NCI-H82 treated with DMSO at 0.1 percent for 48 hours (cell line): ENCODE measurements around the gene DDC.

ENCODE experiments used
- DNase-seq: peaks from one replicate; lab custom pipeline; 2025; ENCODE audit not compliant: unreplicated experiment; lab: John Stamatoyannopoulos, UW

Gene DDC, protein sequence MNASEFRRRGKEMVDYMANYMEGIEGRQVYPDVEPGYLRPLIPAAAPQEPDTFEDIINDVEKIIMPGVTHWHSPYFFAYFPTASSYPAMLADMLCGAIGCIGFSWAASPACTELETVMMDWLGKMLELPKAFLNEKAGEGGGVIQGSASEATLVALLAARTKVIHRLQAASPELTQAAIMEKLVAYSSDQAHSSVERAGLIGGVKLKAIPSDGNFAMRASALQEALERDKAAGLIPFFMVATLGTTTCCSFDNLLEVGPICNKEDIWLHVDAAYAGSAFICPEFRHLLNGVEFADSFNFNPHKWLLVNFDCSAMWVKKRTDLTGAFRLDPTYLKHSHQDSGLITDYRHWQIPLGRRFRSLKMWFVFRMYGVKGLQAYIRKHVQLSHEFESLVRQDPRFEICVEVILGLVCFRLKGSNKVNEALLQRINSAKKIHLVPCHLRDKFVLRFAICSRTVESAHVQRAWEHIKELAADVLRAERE

GRCh38 chr7:50564640-50565558, at the start of gene DDC:
Gene DDC (minus strand): TSS chr7:50565405. CDS start chr7:50544085, 21,320 bp downstream.
- DNase-seq: no peak

GRCh38 chr7:50613473-50613872, 48.3 kb upstream of the DDC start:
- no peak for DNase-seq

DNA sequence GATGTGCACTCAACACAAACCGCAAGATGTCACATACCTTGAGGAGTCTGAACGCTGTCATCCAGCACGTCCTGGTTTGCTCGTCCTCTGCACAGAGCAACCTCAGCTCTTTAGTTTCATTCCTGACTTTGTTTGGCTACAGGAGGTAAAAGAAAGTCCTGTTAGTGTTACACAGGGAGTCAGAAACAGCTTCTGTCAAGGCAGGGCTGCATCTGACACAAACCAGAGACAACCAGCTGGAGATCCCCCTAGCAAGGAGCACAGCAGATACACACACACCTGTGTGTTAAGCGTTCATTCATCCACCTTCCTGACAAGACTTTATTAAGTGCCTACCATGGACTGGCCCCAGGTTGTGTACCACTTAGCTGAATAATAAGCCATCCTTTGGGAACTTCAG, 47.5 kb upstream of the DDC start:
- no peak for DNase-seq

GRCh38 chr7:50610521-50611277, 45.5 kb upstream of the DDC start:
- no peak for DNase-seq

DNA sequence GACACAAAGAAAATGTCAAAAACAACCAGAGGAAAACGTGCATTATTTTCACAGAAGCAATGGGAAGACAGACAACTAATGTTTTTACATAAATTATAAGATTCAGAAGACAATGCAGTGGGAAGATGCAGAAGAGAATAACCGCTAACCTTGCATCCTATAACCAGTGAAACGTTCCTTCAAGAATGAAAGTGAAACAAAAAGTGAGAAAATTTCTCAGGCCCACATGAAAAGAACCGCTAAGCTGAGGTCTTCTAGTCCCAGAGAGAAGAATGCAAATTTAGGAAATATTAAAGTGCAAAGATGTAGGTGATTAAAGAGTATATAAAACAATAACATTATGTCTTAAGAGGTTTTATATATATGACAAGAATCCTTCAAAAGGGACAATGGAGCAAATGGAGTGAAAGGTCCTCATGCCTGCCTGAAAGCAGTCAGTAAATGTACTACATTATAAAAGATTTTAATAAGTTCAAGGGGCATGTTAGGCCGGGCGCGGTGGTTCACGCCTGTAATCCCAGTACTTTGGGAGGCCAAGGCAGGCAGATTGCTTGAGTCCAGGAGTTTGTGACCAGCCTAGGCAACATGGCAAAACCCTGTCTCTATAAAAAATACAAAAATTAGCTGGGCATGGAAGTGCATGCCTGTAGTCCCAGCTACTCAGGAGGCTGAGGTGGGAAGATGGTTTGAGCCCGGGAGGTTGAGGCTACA, 43.1 kb upstream of the DDC start:
- no peak for DNase-seq

- peak; percentile 60 for DNase-seq
These were observed 42.4 kb upstream of the DDC start for GRCh38 chr7:50607524-50608125.

GRCh38 chr7:50605059-50605458, 39.9 kb upstream of the DDC start:
- DNase-seq: no peak

GRCh38 chr7:50603287-50603686, 38.1 kb upstream of the DDC start:
- no peak for DNase-seq

GRCh38 chr7:50599385-50599784, 34.2 kb upstream of the DDC start:
- peak; percentile 77 for DNase-seq

DNA sequence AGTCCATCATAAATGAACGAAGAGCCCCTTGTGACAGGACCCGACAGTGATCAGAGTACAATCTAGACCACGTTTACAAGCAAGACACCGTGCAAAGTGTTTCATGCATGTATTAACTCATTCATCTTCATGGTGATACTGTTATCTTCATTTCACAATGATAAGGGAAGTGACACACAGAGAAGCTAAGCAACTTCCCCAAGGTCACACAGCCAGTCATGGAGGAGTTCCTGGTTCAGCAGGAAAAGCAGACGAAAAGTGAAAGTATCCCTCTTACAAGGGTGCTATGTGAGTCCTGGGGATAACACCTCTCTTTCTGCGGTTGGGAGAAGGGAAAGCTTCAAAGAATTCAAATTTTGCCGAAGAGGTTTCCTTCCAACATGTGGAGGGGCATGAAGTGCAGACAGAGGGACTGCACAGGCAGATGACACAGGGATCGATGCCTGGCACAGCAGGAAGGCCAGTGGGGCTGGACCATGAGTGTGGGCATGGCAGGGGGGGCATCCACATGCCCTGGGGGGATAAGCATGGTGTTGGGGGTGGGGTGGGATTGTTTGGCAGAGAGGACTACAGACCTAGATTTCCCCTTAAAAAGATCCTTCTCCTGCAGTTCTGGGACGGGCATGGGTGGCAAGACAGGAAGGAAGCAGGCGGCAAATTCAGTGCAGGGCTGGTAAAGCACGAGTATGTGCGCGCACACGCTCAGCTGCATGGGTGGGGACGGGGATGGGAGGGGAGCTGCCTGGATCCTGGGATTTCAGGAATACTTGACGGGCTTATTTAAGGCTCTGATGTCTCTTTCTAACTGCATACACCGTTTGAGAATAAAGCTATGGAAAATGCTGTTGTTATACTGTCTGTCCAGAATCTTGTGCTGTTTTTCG, 33.5 kb upstream of the DDC start:
- DNase-seq: no peak

DNA sequence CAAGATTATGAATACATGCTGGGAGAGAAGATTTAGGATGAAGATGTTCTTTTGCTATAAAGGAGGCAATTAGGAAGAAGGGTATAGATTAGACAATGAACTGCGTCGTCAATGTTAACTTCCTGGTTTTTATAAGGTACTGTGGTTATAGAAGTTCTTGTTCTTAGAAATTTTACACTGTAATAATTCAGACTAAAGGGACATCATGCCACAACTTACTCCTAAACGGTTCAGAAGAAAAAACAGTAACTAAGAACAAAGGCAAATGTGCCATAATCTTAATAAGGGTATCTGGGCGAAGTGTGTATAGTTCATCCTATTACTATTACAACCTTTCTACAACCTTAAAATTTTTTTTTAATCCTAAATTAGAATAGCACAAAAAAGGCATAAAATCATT, 31.3 kb upstream of the DDC start:
- DNase-seq: no peak

- peak; percentile 9 for DNase-seq
These were observed 30.4 kb upstream of the DDC start for GRCh38 chr7:50595491-50596102.

GRCh38 chr7:50594734-50595485, 29.7 kb upstream of the DDC start:
- DNase-seq: no peak

DNA sequence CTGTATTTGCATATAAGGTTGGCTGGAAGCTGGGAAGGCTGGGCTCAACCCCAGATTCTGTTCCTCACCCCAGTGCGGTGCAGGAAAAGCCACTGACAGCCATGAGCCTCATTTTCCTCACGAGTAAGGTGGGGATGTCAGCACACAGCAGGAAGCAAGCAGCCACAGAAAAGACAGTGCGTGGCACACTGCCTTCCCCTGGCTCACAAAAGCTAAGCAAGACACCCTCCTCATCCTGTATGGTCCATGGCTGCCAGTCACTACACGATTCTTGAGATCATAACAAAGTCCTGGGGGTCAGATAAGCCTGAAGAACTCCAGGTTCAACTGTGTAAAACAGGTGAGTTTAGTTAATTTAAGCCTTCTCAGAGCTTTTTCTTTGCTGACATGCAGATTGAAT, 28.9 kb upstream of the DDC start:
- DNase-seq: no peak

DNA sequence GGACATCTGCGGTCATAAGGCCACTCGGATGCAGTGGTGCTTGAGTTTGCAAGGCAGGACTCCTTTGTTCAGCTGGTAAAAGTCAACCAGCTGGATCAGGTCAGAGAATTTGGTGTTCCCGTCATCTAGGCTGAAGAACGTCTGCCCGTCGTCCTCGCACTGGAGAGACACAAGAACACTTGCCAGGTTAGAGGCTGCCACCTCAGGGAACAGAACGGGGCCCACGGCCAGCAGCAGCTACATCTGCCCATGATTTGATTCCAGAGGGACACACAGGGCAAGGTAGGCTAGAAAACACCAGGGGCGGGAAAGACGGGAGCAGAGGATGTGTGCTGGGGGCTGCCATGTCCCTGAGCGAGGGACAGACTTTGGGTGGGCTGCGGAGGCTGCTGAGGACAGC, 27.7 kb upstream of the DDC start:
- DNase-seq: no peak

GRCh38 chr7:50591480-50592438, 26.6 kb upstream of the DDC start:
- peak; percentile 92 for DNase-seq

GRCh38 chr7:50591098-50591479, 25.9 kb upstream of the DDC start:
- DNase-seq: no peak
